ENCODE results near the gene HPD. TPM values are rescaled to one million over a fixed set of nuclear protein-coding genes. Genes with fewer than 3 reads are reported as not detected.

The HPD gene
- polyA plus RNA-seq, 3 donors: 0.19 to 0.75 TPM; not detected in 1

DNA sequence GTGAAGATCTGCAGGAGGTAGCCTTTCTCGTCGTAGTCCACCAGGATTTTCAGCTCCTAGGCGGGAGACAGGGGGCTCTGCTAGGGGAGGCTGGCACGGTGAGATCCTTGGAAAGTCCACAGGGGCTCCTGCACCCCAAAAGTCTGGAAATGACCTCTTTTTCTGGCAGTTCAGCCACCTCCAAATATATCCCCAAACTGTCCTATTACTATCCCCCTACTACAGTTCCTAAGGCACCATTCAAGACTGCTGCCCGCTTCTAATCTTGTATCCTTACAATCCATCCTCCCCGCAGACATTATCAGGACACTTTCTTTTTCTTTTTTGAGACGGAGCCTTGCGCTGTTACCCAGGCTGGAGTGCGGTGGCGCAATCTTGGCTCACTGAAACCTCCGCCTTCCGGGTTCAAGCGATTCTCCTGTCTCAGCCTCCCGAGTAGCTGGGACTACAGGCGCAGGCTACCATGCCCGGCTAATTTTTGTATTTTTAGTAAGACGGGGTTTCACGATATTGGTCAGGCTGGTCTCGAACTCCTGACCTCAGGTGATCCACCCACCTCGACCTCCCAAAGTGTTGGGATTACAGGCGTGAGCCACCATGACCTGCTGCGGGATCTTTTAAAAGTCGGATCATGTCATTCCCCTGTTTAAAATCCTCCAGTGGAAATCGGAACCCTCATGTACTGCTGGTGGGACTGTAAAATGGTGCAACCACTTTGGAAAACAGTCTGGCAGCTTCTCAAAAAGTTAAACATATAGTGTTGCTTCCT is 18.5 kb downstream of the HPD start:
- H3K4me1 ChIP-seq (ENCODE audit: control insufficient read depth in 1 of 2, insufficient read depth in 2 of 2, low read length in 2 of 2): peaks cover 19 to 22% of the 10 kb centered on the region in 2 donors
- peak overlapping the region; percentile 98 for H3K4me2 ChIP-seq (replicated peaks; ENCODE audit: extremely low read depth, low read length, poor library complexity, severe bottlenecking)
- Mint-ChIP-seq H3K4me3 (peak overlapping the region; percentile 95 to 99), H3K36me3 (no peaks in the 10 kb centered on the region), H3K27me3 (ENCODE audit: low read depth in 3 of 3) (peaks cover 2 to 13% (median 6%) of the 10 kb centered on the region in 3 donors), H3K27ac (peak overlapping the region; percentile 87 to 96 (median 92)), H3K9me3 (peaks cover 0 to 2% (median 0%) of the 10 kb centered on the region in 7 donors), H3K4me1 (peaks cover 18% of the 10 kb centered on the region)
- no peaks in the 10 kb centered on the region for H3K36me3 ChIP-seq (replicated peaks in 1 of 2; ENCODE audit: control insufficient read depth in 1 of 2, insufficient read depth in 2 of 2, low read length in 2 of 2)
- H3K4me3 ChIP-seq (replicated peaks in 1 of 3; ENCODE audit: low read depth in 2 of 3, low read length in 3 of 3): peak overlapping the region; percentile 70 to 99 (median 98)
- no peaks in the 10 kb centered on the region for H4K20me1 ChIP-seq (ENCODE audit: insufficient read depth, low read length)
- no peaks in the 10 kb centered on the region for H3K9me3 ChIP-seq (replicated peaks in 1 of 2; ENCODE audit: control insufficient read depth in 1 of 2, insufficient read depth in 1 of 2, low read length in 2 of 2)
- peak overlapping the region; percentile 75 to 89 for H3K27ac ChIP-seq (ENCODE audit: low read depth in 1 of 2, low read length in 2 of 2)
- peaks cover 3% of the 10 kb centered on the region for H3K79me2 ChIP-seq (ENCODE audit: insufficient read depth, low read length)
- H2AFZ ChIP-seq (ENCODE audit: insufficient read depth, low read depth, low read length, poor library complexity, severe bottlenecking): peak overlapping the region; percentile 94
- no peak for TF ChIP-seq CTCF (IDR thresholded peaks at IDR 0.05)
- no peaks in the 10 kb centered on the region for H3K27me3 ChIP-seq (ENCODE audit: control insufficient read depth in 2 of 2, insufficient read depth in 2 of 2, low read length in 2 of 2)
- H3K9ac ChIP-seq (ENCODE audit: insufficient read depth, low read length, poor library complexity, severe bottlenecking): peak overlapping the region; percentile 81
- peak in 1 of 3 donors; percentile 25 for DNase-seq
- 47% methylated on average over 20 of the region's 24 CpGs for WGBS (ENCODE audit: insufficient coverage)
- intact Hi-C loops (cut with micrococcal nuclease): loop anchor here (2.0 to 5.0 kb wide), 2 partner anchors 47 to 49 kb away; partner anchors contain the start of gene PSMD9 (in 2 of the 2)

DNA sequence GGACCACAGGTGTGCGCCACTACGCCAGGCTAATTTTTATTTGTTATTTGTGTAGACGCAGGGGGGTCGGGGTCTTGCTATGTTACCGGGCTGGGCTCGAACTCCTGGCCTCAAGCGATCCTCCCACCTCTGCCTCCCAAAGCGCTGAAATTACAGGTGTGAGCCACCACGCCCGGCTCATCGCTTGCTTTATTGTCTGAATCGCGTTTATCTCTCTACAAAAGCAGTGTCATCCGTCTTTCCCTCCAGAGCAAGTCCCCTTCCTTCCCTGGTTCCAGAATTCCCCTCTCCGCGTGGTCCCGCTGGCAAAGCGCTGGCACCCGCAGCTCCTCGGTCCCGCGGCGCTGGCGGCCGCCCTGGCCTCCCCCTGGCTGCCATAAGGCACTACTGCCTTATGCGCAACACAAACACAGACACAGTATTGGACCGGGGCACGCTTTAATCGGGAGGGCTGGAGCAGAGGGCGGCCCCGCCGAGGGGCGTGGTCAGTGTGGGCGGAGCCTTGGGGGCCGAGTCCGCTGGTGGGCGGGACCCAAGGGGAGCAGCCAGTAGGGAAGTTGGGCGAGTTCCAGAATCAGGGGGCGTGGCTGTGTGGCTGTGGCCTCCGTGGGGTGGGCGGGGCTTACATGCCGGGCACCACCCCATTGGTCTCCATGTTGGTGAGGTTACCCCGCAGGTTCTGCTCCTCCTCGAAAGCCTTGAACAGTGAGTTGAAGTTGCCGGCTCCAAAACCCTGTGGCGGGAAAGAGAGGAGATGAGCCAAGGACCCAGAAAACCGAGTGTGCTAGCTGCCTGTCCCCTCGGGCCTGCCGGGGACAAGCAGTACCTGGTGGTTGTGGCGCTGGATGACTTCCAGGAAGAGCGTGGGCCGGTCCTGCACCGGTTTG is 19.3 kb downstream of the HPD start:
- Histone ChIP-seq H2AFZ (ENCODE audit: insufficient read depth, low read depth, low read length, poor library complexity, severe bottlenecking) (peak overlapping the region; percentile 94), H3K27ac (ENCODE audit: low read depth in 1 of 2, low read length in 2 of 2) (peak overlapping the region; percentile 75 to 89), H3K4me3 (replicated peaks in 1 of 3; ENCODE audit: low read depth in 2 of 3, low read length in 3 of 3) (peak overlapping the region; percentile 70 to 99 (median 98)), H3K36me3 (replicated peaks in 1 of 2; ENCODE audit: control insufficient read depth in 1 of 2, insufficient read depth in 2 of 2, low read length in 2 of 2) (no peaks in the 10 kb centered on the region), H3K9ac (ENCODE audit: insufficient read depth, low read length, poor library complexity, severe bottlenecking) (peak overlapping the region; percentile 81), H3K27me3 (ENCODE audit: control insufficient read depth in 2 of 2, insufficient read depth in 2 of 2, low read length in 2 of 2) (no peaks in the 10 kb centered on the region), H3K4me1 (ENCODE audit: control insufficient read depth in 1 of 2, insufficient read depth in 2 of 2, low read length in 2 of 2) (peaks cover 23 to 27% of the 10 kb centered on the region in 2 donors), H3K4me2 (replicated peaks; ENCODE audit: extremely low read depth, low read length, poor library complexity, severe bottlenecking) (peak overlapping the region; percentile 98), H3K9me3 (replicated peaks in 1 of 2; ENCODE audit: control insufficient read depth in 1 of 2, insufficient read depth in 1 of 2, low read length in 2 of 2) (no peaks in the 10 kb centered on the region), H4K20me1 (ENCODE audit: insufficient read depth, low read length) (no peaks in the 10 kb centered on the region), H3K79me2 (ENCODE audit: insufficient read depth, low read length) (peaks cover 3% of the 10 kb centered on the region)
- Mint-ChIP-seq H3K27me3 (ENCODE audit: low read depth in 3 of 3) (peaks cover 0 to 13% (median 6%) of the 10 kb centered on the region in 3 donors), H3K36me3 (no peaks in the 10 kb centered on the region), H3K9me3 (peaks cover 0 to 2% (median 0%) of the 10 kb centered on the region in 7 donors), H3K4me1 (peaks cover 26% of the 10 kb centered on the region), H3K4me3 (peak overlapping the region; percentile 95 to 99), H3K27ac (peak overlapping the region; percentile 87 to 96 (median 92))
- intact Hi-C loops (cut with micrococcal nuclease): loop anchor here in 1 of 2 donors (2.0 kb wide), 1 partner anchor 49 kb away; the partner anchor contains the start of gene PSMD9
- TF ChIP-seq CTCF (IDR thresholded peaks at IDR 0.05): peak; percentile 34
- WGBS (ENCODE audit: insufficient coverage): 7% methylated on average over 46 of the region's 53 CpGs
- DNase-seq: peak; percentile 98
